GM18505 (cell line): ENCODE results near the gene VIPAS39.

Experiments
- ATAC-seq: cut with Tn5 transposase; IDR thresholded peaks from one replicate; pipeline ENCODE4 v1.9.1; 2021; ENCODE audit not compliant: unreplicated experiment
- POLR2A ChIP-seq: IDR thresholded peaks from 4 replicates; pipeline ENCODE4 v1.6.1; 2011; ENCODE audit warnings: borderline replicate concordance; ENCODE audit not compliant: insufficient read depth, insufficient read length; ENCODE audit errors: extremely low read depth

VIPAS39 gene

DNA sequence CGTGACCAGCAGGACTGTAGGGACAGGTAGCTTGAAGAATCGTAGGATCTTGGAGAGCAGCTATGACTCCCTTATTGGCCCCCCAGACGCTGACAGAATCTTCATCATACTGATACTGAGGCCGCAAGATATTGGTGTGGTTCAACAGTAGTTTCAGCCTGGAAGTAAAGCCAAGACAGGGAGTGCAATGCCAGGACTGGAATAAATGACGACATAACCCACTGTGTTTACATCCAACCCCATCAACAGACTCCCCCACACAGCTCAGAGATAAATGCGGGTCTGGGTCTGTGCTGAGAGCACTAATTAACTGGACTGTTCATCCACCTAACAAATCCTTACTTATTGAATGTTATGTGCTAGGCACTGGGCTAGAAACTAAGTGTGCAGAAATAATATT, 50.7 kb downstream of the VIPAS39 start:
- no peak for ATAC-seq
- no peak for TF ChIP-seq POLR2A

DNA sequence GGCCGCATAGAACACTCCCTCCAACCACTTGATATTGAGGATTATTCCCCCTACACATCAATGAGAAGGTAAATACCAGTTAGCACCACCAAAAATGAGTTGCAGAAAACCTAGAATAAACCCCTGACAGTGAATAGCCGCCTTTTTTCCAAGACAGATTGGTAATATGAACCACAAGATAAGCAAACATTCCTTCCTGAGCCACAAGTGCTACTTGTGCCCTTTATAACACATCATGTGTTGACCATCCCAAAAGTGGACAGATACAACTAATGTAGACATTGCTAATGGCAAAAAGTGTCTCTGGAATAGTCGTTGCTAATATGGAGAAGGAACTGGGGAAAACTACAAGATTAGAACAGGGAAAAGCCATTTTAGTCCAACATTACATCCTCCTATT, 51.3 kb downstream of the VIPAS39 start:
- TF ChIP-seq POLR2A, result no peak
- no peak for ATAC-seq

DNA sequence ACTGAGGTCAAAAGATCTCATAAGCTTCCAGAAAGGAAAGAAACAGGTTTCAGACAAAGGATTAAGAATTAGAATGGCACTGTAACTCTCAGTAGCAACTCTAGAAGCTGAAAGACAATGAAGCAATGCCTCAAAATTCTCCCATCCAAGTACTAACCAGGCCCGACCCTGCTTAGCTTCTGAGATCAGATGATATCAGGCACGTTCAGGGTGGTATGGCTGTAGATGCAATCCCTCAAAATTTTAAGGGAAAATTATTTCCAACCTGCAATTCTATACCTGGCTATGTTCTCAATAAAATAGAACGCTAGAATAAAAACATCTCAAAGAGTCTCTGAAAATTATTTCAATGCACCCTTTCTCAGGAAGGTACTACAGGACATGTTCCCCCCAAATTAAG, 53.6 kb downstream of the VIPAS39 start:
- TF ChIP-seq POLR2A, result no peak
- ATAC-seq, result no peak

- ATAC-seq, result no peak
- TF ChIP-seq POLR2A, result no peak
Observed at GRCh38 chr14:77400216-77400615, 57.2 kb downstream of the VIPAS39 start.

DNA sequence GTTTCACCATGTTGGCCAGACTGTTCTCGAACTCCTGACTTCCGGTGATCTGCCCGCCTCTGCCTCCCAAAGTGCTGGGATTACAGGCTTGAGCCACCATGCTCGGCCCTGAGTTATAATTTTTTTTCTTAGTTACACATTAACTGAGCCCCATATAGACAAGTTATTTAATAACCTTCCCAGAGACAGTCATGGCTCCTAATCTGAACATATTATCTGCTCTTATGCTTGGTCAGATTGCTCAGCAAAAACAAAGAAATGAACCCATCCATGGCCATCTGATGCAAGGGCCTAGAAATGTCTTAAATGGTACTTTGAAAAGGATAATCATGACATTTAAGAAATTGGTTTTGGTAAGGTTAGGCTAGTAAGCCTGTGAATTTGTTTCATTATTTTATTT, 67.2 kb downstream of the VIPAS39 start:
- no peak for TF ChIP-seq POLR2A
- ATAC-seq, result no peak

- TF ChIP-seq POLR2A, result no peak
Observed at GRCh38 chr14:77378701-77379100, 78.7 kb downstream of the VIPAS39 start.

DNA sequence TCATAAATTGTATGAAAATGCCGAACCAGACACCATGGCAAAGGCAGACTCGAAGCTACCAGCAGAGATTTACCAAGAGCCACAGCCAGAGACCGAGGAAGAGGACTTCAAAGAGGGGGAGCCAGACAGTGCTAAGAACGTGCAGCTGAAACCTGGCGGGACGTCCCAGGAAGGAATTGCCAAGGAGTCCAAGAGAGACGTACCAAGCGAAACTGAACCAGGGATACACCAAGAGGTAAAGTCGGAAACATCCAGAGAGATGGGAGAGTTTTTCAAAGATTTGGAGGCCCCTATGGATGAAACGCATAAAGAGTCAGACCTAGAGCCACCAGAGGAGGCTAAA, 79.9 kb downstream of the VIPAS39 start:
- no peak for ATAC-seq

More at GRCh38 chr14:77378701-77379100, 78.7 kb downstream of the VIPAS39 start:
- no peak for ATAC-seq

DNA sequence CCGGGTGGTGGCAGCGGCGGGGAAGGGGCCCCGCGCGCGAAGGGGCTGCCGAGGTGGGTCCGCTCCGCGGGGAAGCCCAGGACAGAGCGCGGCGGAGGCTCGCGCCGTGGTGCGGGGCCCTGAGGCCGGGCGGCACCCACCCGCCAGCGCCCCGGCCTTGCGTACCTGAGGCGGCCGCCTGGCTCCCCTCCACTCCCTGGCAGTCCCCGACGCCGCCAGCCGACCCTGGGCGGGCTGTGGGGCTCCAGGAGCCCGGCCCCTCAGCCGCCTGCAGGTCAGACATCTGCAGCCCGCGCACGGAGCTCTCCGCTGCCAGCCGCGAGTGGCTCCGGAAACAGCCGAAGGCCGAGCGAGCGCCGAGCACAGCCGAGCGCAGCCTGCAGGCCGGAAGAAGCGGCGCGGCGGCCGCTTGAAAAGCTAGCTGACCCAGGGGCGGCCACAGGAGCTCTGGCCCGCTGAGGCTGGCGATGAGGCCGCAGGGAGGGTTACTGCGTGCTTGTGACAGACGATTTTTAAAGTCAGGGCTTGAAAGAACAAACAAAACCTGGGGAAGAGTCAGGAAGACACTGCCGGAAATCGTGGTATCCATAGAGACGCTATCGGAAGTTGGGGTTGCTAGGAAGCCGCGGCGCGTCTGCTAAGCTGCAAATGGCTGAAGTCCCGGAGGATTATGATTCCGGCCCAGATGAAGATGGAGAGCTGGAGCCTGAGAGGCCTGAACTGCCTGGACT, 80.5 kb downstream of the VIPAS39 start, which contains the start of the genes SAMD15 and TMED8:
Gene SAMD15, plus strand, starts transcription at position 609 of the 731 bp plus-strand sequence. Its CDS starts 40 bp downstream, at position 649.
Gene TMED8, minus strand, starts transcription at position 324 of the 731 bp plus-strand sequence. Its CDS starts 41 bp downstream, at position 283.
- peak; percentile 65 for TF ChIP-seq POLR2A
- ATAC-seq, result peak; percentile 87

More for the DNA sequence above, 79.9 kb downstream of the VIPAS39 start:
- no peak for TF ChIP-seq POLR2A
